HG02970 (cell line): ENCODE measurements around the gene CD68.

ENCODE experiments used
- ATAC-seq: cut with Tn5 transposase; IDR thresholded peaks from one replicate; pipeline ENCODE4 v1.9.1; 2021; ENCODE audit warnings: mild to moderate bottlenecking, moderate library complexity, moderate number of reproducible peaks; ENCODE audit not compliant: unreplicated experiment, low FRiP score

The CD68 gene

DNA sequence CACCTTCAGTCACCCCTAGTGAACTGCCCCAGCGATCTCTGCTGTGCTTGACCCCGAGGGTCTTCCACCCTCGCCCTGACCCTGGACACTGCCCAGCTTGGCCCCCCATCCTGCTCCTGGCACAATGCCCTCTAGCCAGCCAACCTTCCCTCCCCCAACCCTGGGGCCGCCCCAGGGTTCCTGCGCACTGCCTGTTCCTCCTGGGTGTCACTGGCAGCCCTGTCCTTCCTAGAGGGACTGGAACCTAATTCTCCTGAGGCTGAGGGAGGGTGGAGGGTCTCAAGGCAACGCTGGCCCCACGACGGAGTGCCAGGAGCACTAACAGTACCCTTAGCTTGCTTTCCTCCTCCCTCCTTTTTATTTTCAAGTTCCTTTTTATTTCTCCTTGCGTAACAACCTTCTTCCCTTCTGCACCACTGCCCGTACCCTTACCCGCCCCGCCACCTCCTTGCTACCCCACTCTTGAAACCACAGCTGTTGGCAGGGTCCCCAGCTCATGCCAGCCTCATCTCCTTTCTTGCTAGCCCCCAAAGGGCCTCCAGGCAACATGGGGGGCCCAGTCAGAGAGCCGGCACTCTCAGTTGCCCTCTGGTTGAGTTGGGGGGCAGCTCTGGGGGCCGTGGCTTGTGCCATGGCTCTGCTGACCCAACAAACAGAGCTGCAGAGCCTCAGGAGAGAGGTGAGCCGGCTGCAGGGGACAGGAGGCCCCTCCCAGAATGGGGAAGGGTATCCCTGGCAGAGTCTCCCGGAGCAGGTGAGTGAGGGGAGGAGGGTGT is 20.7 kb upstream of the CD68 start, which contains the start of gene TNFSF13:
TSS of gene TNFSF13 (plus strand) at position 207 of the 776 bp plus-strand sequence. CDS start at position 497, 290 bp downstream.
- no peak for ATAC-seq

DNA sequence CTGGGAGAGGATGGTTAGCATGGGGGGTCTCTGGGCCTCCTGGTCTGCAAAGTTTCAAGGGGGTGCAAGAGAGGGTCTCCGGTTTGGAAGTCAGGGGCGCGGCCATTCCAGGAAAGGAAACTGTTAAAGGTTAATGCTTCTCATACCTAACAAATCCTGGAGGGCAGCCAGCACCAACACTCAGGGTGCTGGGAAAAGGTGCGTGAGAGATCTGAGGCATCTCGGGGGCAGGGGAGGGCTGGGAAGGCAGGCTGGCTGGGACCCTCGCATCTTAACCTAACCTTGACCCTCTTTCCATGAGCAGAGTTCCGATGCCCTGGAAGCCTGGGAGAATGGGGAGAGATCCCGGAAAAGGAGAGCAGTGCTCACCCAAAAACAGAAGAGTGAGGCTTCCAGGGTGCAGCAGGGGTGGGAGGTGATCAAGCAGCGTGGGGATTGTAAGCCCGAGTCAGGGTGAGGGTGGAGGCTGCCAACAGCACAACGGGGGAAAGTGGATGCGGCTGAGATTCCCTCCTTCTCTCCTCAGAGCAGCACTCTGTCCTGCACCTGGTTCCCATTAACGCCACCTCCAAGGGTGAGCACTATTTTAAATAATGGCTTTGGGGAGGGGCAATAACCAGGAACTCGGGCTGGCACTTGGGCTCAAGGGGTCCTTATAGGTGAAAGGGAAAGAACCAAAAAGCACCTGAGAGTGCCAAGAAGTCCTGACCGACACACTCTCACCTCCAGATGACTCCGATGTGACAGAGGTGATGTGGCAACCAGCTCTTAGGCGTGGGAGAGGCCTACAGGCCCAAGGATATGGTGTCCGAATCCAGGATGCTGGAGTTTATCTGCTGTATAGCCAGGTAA is 19.9 kb upstream of the CD68 start:
- no peak for ATAC-seq

GRCh38 chr17:7560172-7561027 is 19.0 kb upstream of the CD68 start:
- no peak for ATAC-seq

DNA sequence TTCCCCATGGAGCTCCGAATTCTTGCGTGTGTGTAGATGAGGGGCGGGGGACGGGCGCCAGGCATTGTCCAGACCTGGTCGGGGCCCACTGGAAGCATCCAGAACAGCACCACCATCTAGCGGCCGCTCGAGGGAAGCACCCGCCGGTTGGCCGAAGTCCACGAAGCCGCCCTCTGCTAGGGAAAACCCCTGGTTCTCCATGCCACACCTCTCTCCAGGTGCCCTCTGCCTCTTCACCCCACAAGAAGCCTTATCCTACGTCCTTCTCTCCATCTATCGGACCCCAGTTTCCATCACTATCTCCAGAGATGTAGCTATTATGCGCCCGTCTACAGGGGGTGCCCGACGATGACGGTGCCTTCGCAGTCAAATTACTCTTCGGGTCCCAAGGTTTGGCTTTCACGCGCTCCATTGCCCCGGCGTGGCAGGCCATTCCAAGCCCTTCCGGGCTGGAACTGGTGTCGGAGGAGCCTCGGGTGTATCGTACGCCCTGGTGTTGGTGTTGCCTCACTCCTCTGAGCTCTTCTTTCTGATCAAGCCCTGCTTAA is 18.3 kb upstream of the CD68 start:
- peak; percentile 56 for ATAC-seq

DNA sequence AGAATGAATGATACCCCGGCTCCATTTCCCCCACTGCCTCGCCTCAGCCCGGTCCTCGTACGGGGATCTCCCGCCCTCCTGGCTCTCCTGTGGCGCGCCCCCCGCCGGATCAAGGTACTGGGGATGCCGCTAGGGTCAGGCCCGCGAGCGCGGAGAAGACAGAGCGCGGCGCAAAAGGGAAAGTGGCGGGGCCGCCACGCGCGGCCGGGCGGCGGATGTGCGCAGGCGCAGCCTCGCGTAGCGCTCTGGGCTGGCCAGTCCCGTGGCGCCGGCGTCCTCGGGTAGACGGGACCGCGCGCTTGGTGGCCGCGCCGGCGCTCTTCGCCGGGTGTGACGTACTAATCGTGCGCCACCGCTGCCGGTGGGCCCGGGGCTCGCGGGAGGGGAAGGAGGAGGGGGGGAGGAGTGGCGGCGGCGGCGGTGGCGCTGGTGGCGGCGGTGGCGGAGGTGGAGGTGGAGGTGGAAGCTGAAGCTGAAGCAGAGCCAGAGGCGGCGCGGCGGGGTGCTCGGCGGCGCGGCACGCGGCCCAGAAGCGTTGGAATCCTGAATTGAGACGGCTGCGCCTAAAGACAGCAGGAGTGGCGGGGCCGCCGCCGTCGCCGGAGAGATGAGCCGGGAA is 17.7 kb upstream of the CD68 start, which contains the start of gene SENP3:
TSS of gene SENP3 (plus strand) at position 331 of the 619 bp plus-strand sequence. CDS start 1,158 bp downstream, outside the sequence.
- peak; percentile 60 for ATAC-seq

GRCh38 chr17:7562208-7562605 is 17.2 kb upstream of the CD68 start:
- ATAC-seq: no peak

DNA sequence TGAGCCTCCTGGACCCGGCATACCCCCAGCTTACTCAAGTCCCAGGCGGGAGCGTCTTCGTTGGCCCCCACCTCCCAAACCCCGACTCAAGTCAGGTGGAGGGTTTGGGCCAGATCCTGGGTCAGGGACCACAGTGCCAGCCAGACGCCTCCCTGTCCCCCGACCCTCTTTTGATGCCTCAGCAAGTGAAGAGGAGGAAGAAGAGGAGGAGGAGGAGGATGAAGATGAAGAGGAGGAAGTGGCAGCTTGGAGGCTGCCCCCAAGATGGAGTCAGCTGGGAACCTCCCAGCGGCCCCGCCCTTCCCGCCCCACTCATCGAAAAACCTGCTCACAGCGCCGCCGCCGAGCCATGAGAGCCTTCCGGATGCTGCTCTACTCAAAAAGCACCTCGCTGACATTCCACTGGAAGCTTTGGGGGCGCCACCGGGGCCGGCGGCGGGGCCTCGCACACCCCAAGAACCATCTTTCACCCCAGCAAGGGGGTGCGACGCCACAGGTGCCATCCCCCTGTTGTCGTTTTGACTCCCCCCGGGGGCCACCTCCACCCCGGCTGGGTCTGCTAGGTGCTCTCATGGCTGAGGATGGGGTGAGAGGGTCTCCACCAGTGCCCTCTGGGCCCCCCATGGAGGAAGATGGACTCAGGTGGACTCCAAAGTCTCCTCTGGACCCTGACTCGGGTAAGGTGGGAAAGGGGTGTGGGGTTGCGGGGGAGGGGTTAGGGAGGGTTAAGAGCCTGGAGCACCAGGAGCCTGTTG is 16.1 kb upstream of the CD68 start:
- ATAC-seq: no peak

DNA sequence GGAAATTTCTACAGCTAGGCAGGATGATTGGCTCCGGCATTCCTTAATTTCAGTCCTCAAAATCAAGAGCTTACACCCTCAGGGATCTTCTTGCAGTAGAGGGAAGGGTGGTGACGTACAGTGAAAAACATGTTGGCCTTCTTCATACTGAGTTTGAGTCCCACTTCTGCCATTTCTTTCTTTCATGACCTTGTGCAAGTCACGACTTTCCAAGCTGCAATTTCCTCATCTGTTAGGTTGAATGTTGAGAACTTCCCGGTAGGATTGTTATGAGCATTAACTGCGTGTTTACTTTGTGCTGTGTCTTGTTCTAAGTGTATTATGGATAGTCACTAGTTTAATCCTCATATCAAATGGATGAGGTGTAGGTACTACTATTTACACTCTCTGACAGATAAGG is 9.9 kb upstream of the CD68 start:
- ATAC-seq: no peak

GRCh38 chr17:7570351-7570750 is 9.1 kb upstream of the CD68 start:
- ATAC-seq: no peak

DNA sequence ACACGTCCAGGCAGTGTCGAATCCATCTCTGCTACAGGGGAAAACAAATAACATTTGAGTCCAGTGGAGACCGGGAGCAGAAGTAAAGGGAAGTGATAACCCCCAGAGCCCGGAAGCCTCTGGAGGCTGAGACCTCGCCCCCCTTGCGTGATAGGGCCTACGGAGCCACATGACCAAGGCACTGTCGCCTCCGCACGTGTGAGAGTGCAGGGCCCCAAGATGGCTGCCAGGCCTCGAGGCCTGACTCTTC is 7.2 kb upstream of the CD68 start:
- no peak for ATAC-seq

DNA sequence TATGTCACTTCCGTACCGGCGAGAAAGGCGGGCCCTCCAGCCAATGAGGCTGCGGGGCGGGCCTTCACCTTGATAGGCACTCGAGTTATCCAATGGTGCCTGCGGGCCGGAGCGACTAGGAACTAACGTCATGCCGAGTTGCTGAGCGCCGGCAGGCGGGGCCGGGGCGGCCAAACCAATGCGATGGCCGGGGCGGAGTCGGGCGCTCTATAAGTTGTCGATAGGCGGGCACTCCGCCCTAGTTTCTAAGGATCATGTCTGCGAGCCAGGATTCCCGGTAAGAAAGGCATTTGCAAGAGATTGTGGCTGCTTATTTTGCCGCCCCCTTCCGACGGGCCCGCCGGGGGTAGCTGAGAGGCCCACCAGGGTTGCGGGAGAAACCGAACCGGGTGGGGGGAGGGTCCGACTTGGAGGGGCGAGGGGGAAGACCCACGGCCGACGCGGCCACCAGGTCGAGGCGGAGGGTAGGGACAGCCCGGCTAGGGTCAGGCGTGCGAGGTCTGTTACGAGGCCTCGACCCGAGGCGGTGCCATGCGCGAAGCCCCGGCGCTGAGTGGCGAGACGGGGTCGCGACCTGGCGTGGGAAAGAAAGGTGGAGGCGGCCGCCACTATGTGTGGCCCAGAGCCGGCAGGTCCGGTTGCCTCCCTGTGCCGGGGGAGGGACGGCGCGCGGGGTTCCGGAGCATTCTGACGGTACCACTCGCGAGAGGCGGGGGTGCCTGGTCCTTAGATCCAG is 6.7 kb upstream of the CD68 start:
- peak; percentile 83 for ATAC-seq

DNA sequence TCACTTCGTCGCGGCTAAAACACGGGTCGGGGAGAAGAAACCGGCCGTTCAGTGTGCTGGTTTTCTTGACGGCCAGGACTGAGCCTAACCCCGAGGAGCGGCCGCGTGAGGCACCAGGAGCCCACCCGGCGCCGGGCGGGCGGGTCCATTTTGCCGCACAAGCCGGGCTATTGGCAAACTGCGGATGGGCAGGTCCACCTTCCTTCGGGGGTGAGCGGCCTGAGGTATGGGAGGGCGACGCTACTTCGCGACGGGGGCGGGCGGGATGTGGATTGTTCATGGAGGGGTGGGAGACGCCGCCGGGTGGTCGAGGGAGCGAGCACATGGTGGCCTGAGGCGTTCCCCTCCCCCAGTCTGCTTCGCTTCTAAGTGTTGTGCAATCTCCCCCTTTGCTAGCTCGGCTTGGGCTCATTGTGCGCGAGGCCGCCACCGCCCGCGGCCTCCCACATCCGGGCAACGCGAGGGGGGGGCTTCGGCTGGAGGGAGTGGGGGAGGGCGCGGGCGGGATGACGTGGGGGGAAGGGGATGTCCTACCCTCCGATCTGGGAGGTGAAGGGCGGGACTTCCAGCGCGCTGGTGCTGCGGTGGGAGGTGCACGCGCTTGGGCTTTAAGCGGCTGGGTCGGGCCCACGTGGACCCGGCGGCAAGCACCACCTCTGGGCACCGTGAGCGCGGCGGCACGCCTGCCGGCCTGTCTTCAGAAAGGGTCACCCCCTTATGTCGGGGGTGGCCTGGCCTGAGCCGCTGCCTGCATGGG is 5.9 kb upstream of the CD68 start:
- ATAC-seq: no peak

GRCh38 chr17:7574176-7574953 is 5.1 kb upstream of the CD68 start:
- no peak for ATAC-seq

DNA sequence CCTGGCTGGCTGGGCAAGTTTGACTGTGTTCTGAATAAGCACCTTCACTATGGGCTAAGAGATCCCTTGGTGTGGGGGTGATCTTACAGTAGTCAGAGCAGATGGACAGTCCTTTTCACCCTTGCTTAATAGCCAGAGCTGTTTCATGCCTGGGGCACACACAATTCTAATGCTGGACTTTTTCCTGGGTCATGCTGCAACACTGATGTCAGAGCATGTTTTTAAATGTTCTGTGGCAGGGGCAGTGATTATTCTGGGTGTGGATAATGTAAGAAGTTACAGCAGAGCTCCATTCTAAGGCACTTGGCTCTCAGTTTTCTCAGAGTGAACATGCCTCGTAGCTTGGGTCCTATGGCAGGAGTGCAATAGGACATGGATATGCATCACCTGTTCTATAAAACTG is 4.0 kb upstream of the CD68 start:
- no peak for ATAC-seq

- ATAC-seq: no peak
Measured at GRCh38 chr17:7575959-7576358, 3.5 kb upstream of the CD68 start.

GRCh38 chr17:7576432-7576937 is 3.0 kb upstream of the CD68 start:
- no peak for ATAC-seq
